ENCODE results near the gene NDUFS6. TPM values are rescaled to one million over a fixed set of nuclear protein-coding genes. Genes with fewer than 3 reads are reported as not detected.
A peak's percentile ranks its signal among the peaks of the same experiment; 100 is the strongest.

NDUFS6 gene
- total RNA-seq, 6 donors from 2014 or later = 22.9 to 64.6 (median 39.3) TPM

DNA sequence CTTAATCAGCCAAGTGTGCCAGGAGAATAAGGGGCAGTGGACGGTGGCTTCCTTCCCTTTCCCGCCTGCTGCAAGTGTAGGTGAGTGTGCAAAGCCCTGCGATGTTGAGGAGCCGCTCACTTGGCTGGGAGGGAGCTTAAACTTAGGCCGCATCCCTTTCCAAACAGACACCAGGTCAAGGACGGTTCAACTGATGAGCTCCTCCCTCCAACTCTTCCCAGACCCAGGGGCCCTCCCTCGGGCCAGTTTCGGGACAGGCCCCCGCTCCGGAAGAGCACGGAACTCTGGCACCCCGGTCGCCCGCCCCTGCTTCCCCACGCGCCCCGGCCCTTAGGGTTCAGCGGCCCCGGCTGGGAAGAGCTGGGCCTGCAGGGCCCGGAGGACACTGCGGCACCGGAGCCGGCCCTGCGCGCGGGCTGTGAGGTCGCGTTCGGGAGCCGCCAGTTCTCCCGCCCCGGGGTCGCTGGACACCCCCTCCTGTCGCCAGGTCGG is 2.1 kb upstream of the NDUFS6 start:
- H3K27ac ChIP-seq = peak overlapping the region; percentile 75 to 90 (median 85)
- ATAC-seq (ENCODE audit: low FRiP score in 2 of 2) (peak; percentile 0 to 48), DNase-seq (peak in 1 of 2 donors; percentile 20)
- peaks cover 4 to 40% (median 26%) of the 10 kb centered on the region in 4 donors for H3K36me3 ChIP-seq
- no peaks in the 10 kb centered on the region for H3K27me3 ChIP-seq
- H3K9me3 ChIP-seq = no peaks in the 10 kb centered on the region
- WGBS, 2 donors = 0 to 2% methylated on average over 4 to 32 of the region's 35 CpGs
- peaks cover 16 to 58% (median 24%) of the 10 kb centered on the region in 4 donors for H3K4me1 ChIP-seq
- H3K4me3 ChIP-seq = peak overlapping the region; percentile 78 to 98 (median 86)
- TF ChIP-seq EP300 (IDR thresholded peaks at IDR 0.05) (no peak), POLR2A (IDR thresholded peaks at IDR 0.05) (no peak), POLR2AphosphoS5 (IDR thresholded peaks at IDR 0.05) (no peak)
- TF ChIP-seq, protein P1, sequence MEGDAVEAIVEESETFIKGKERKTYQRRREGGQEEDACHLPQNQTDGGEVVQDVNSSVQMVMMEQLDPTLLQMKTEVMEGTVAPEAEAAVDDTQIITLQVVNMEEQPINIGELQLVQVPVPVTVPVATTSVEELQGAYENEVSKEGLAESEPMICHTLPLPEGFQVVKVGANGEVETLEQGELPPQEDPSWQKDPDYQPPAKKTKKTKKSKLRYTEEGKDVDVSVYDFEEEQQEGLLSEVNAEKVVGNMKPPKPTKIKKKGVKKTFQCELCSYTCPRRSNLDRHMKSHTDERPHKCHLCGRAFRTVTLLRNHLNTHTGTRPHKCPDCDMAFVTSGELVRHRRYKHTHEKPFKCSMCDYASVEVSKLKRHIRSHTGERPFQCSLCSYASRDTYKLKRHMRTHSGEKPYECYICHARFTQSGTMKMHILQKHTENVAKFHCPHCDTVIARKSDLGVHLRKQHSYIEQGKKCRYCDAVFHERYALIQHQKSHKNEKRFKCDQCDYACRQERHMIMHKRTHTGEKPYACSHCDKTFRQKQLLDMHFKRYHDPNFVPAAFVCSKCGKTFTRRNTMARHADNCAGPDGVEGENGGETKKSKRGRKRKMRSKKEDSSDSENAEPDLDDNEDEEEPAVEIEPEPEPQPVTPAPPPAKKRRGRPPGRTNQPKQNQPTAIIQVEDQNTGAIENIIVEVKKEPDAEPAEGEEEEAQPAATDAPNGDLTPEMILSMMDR (IDR thresholded peaks at IDR 0.05) = no peak

DNA sequence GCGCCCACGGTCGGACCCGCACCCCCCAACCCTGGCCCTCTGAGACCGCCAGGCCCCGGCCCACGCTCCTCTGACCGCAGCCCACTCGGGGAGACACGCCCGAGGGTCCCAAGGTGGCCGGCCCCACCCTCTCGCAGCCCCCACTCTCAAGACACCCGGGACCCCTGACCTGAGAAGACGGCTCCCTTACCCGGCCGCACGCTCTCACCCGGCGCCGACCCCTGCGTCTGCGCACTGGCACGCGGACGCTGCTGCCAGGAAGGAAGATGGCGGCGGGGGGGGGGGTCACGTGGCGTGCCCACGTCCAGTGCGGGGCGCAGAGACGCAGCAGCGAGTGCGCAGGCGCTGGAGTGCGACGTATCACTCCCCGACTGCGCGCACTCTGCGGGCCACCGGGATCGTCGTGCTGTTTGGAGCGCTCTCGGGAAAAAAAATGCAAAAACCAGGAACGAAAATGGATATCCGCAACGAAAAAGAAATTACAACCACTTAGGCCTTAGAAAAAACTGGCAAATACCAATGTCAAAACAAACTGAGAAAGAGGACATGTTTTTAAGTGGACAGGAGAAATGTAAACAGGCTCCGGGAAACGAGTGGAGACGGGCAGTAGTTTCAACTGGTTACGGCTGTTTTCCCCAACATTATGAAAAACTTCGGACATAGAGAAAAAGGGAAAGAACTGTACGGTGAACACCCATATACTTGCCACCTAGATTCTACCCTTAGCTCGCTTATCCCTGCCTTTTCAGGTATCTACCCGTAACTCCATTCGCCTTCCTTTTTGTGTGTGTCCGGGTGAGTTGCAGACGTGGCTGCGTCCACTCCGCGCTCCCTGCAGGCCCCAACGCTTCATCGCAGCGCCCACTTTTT is 1.4 kb upstream of the NDUFS6 start, which contains the start of gene MRPL36:
TSS of gene MRPL36 (minus strand) at position 236 of the 870 bp plus-strand sequence. CDS start 902 bp downstream, outside the sequence.
- no peak for TF ChIP-seq EP300 (IDR thresholded peaks at IDR 0.05)
- TF ChIP-seq POLR2A (IDR thresholded peaks at IDR 0.05) = peak in 3 of 4 donors; percentile 63 to 95 (median 80)
- TF ChIP-seq POLR2AphosphoS5 (IDR thresholded peaks at IDR 0.05) = peak; percentile 82 to 92
- TF ChIP-seq, protein P1 (IDR thresholded peaks at IDR 0.05) = peak in 1 of 6 experiments; percentile 33
- Histone ChIP-seq H3K36me3 (peaks cover 4 to 47% (median 31%) of the 10 kb centered on the region in 4 donors), H3K27ac (peak within 1 kb of the TSS; percentile 75 to 90 (median 85)), H3K4me1 (peaks cover 16 to 58% (median 24%) of the 10 kb centered on the region in 4 donors), H3K4me3 (peak within 1 kb of the TSS; percentile 85 to 98 (median 90)), H3K27me3 (no peaks in the 10 kb centered on the region), H3K9me3 (no peaks in the 10 kb centered on the region)
- peak; percentile 94 to 99 for DNase-seq
- 3% methylated on average over 38 to 54 of the region's 68 CpGs for WGBS, 2 donors
- peak; percentile 94 for ATAC-seq (ENCODE audit: low FRiP score in 2 of 2)

DNA sequence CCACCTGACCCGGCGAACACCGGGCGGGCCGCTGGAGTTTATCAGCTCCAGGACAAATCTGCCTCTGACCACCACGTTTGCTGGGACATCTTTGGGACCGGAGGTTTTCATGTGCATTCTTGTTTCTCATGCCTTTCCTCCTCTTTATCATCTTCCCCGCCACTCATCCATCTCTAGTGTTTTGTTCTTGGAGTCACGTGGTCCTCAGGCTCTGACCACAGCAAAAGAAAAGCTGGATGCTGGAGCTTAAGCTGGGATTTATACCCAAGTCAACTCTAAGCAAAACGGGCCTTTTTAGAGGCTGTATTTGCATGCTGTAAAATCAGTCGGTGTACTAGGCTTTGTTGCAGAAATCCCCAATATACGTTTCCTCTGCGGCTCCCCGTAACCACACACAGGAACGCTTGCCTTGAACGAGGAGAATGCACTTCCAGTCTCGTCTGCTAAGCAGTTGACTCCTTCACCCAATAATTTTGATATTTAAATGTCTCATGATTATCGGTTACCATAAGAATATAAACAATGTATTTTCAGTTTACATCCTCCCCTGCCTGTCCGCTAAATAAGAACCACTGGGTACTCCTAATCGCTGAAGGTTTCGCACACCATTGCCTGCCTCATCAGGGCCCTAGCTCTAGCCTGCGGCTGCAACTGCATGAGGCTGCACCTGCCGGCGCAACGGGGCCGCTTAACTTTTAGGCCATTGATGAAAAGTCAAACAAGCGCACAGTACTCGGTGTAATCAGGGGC is 560 bp upstream of the NDUFS6 start:
- no peak for DNase-seq
- Histone ChIP-seq H3K4me3 (peak overlapping the region; percentile 85 to 98 (median 90)), H3K27me3 (no peaks in the 10 kb centered on the region), H3K36me3 (peaks cover 4 to 55% (median 39%) of the 10 kb centered on the region in 4 donors), H3K27ac (peak overlapping the region; percentile 75 to 90 (median 85)), H3K4me1 (peaks cover 16 to 58% (median 24%) of the 10 kb centered on the region in 4 donors), H3K9me3 (no peaks in the 10 kb centered on the region)
- peak; percentile 27 to 51 for ATAC-seq (ENCODE audit: low FRiP score in 2 of 2)
- WGBS, 2 donors = 3 to 4% methylated on average over 26 to 28 of the region's 28 CpGs
- TF ChIP-seq POLR2AphosphoS5 (IDR thresholded peaks at IDR 0.05) (no peak), POLR2A (IDR thresholded peaks at IDR 0.05) (no peak), EP300 (IDR thresholded peaks at IDR 0.05) (no peak)
- TF ChIP-seq, protein P1 (IDR thresholded peaks at IDR 0.05) = no peak

DNA sequence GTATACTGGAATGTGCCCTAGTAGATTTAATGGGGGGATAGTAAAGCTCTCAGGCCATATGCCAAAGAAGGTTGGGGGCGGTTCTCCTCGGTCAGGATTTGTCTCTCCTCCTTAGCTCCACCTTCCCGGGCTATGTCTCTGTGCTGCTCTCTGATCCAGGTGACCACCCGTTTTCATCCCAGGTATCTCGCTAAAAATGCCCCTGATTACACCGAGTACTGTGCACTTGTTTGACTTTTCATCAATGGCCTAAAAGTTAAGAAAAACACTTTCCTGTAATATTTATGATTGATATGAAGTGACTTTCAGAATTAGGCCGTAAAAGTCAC is 724 bp downstream of the NDUFS6 start:
- TF ChIP-seq POLR2A (IDR thresholded peaks at IDR 0.05) = no peak
- TF ChIP-seq POLR2AphosphoS5 (IDR thresholded peaks at IDR 0.05) = no peak
- TF ChIP-seq EP300 (IDR thresholded peaks at IDR 0.05) = no peak
- TF ChIP-seq, protein P1 (IDR thresholded peaks at IDR 0.05) = no peak
- peak overlapping the region; percentile 85 to 98 (median 90) for H3K4me3 ChIP-seq
- DNase-seq = no peak
- WGBS, 2 donors = 13 to 20% methylated on average over 7 of the region's 7 CpGs
- H3K4me1 ChIP-seq = peaks cover 16 to 58% (median 24%) of the 10 kb centered on the region in 4 donors
- no peak for ATAC-seq (ENCODE audit: low FRiP score in 2 of 2)
- H3K27ac ChIP-seq = peak overlapping the region; percentile 75 to 90 (median 85)
- H3K9me3 ChIP-seq = no peaks in the 10 kb centered on the region
- H3K36me3 ChIP-seq = peaks cover 12 to 60% (median 48%) of the 10 kb centered on the region in 4 donors
- no peaks in the 10 kb centered on the region for H3K27me3 ChIP-seq

All from upper lobe of left lung (tissue), 6 donors.